Natural killer cell (primary cell): ENCODE results near the gene GAB2. TPM values are rescaled to one million over a fixed set of nuclear protein-coding genes. Genes with fewer than 3 reads are reported as not detected.
A peak's percentile ranks its signal among the peaks of the same experiment; 100 is the strongest.

Experiments
- ATAC-seq, 3 donors: fragments of 150-1000 bp in 2 of 3; fragments of 200-7000 bp in 1 of 3; cut with Tn5 transposase; 1 replicate in 1 of 3; 2 replicates in 2 of 3; pipeline ENCODE4 v1.10.0; 2021; ENCODE audit warnings: mild to moderate bottlenecking in 2 of 3, moderate library complexity in 2 of 3
- DNase-seq, 2 donors: peaks; one replicate each; pipeline versions ENCODE4 v3.0.0 to v3.0.0-alpha.2; 2013 to 2021; ENCODE audit warnings: mixed read lengths in 1 of 2
- H3K27ac ChIP-seq: one replicate; pipeline ENCODE4 v1.5.1; 2013; ENCODE audit warnings: mild to moderate bottlenecking, low read length
- H3K27me3 ChIP-seq: one replicate; pipeline ENCODE4 v1.6.1; 2013; ENCODE audit warnings: low read length; ENCODE audit not compliant: control insufficient read depth, insufficient read depth
- H3K36me3 ChIP-seq: one replicate; pipeline ENCODE4 v1.6.1; 2013; ENCODE audit warnings: low read length; ENCODE audit not compliant: control insufficient read depth, insufficient read depth
- H3K4me1 ChIP-seq: one replicate; pipeline ENCODE4 v1.6.1; 2013; ENCODE audit warnings: low read length; ENCODE audit not compliant: control insufficient read depth, insufficient read depth
- H3K4me3 ChIP-seq: one replicate; pipeline ENCODE4 v1.5.1; 2013; ENCODE audit warnings: low read length
- H3K9me3 ChIP-seq: one replicate; pipeline ENCODE4 v1.6.1; 2013; ENCODE audit warnings: low read length; ENCODE audit not compliant: control insufficient read depth, insufficient read depth
- H3K27ac Mint-ChIP-seq, 2 donors: one replicate each; pipeline ENCODE4 v1.8.0; 2022; ENCODE audit warnings: mild to moderate bottlenecking in 2 of 2, mixed read lengths in 2 of 2, moderate library complexity in 1 of 2
- H3K27me3 Mint-ChIP-seq, 2 donors: one replicate each; pipeline ENCODE4 v1.8.0; 2022; ENCODE audit warnings: low read depth in 2 of 2, mixed read lengths in 2 of 2
- H3K36me3 Mint-ChIP-seq: one replicate; pipeline ENCODE4 v1.8.0; 2022; ENCODE audit warnings: mixed read lengths
- H3K4me1 Mint-ChIP-seq, 2 donors: one replicate each; pipeline ENCODE4 v1.8.0; 2022; ENCODE audit warnings: mixed read lengths in 2 of 2
- H3K4me3 Mint-ChIP-seq: one replicate; pipeline ENCODE4 v1.8.0; 2022; ENCODE audit warnings: mild to moderate bottlenecking, moderate library complexity, mixed read lengths
- H3K9me3 Mint-ChIP-seq, 2 donors: one replicate each; pipeline ENCODE4 v1.8.0; 2022; ENCODE audit warnings: mixed read lengths in 2 of 2
- CTCF ChIP-seq: fragments of 200-600 bp; IDR thresholded peaks from one replicate; pipeline ENCODE4 v1.8.0; 2022; ENCODE audit warnings: antibody characterized with exemption
- WGBS: methylation state at CpG from one replicate; pipeline ENCODE4 v1.1.7; 2013; ENCODE audit warnings: missing lambda C conversion rate; ENCODE audit not compliant: insufficient coverage; 5-methylcytosine and 5-hydroxymethylcytosine counted together
- intact Hi-C: fragments of 100-400 bp; cut with micrococcal nuclease; formaldehyde crosslinking; loops from one replicate; pipeline ENCODE4 v1.14.2; 2022
- total RNA-seq, 4 donors: library from RNA; stranded (reverse); fragments of 120-200 nt in 1 of 4; gene quantifications; one replicate each; pipeline versions ENCODE4 v1.2.3 to v1.2.4, GENCODE V29; 2013 to 2022

Gene GAB2
- total RNA-seq, 3 donors from 2014 or later (not counting 1 experiment from before 2014, with no cell fraction given): 4.3 to 58.4 (median 8.1) TPM

GRCh38 chr11:78354408-78355308 lies 63.0 kb downstream of the GAB2 start:
- H3K4me1 ChIP-seq: peaks cover 10% of the 10 kb centered on the region
- no peaks in the 10 kb centered on the region for H3K36me3 ChIP-seq
- DNase-seq (no peak), ATAC-seq (no peak)
- H3K9me3 ChIP-seq: no peaks in the 10 kb centered on the region
- no peaks in the 10 kb centered on the region for H3K27me3 Mint-ChIP-seq
- WGBS: 88% methylated on average over 7 of the region's 7 CpGs
- H3K27ac ChIP-seq: no peak overlapping the region
- no peak overlapping the region for H3K4me3 ChIP-seq
- no peaks in the 10 kb centered on the region for H3K9me3 Mint-ChIP-seq
- H3K4me1 Mint-ChIP-seq: peaks cover 11 to 12% of the 10 kb centered on the region in 2 donors
- H3K4me3 Mint-ChIP-seq: no peak overlapping the region
- no peaks in the 10 kb centered on the region for H3K27me3 ChIP-seq
- TF ChIP-seq CTCF: no peak
- no peak overlapping the region for H3K27ac Mint-ChIP-seq
- intact Hi-C loops: no loop called here
- H3K36me3 Mint-ChIP-seq: no peaks in the 10 kb centered on the region

GRCh38 chr11:78351979-78352841 lies 65.4 kb downstream of the GAB2 start:
- WGBS: 87% methylated on average over 14 of the region's 14 CpGs
- peaks cover 11 to 12% of the 10 kb centered on the region in 2 donors for H3K4me1 Mint-ChIP-seq
- H3K27me3 Mint-ChIP-seq: peaks cover 0 to 3% of the 10 kb centered on the region in 2 donors
- H3K36me3 Mint-ChIP-seq: no peaks in the 10 kb centered on the region
- ATAC-seq: peak in 1 of 3 donors; percentile 24
- no peaks in the 10 kb centered on the region for H3K9me3 Mint-ChIP-seq
- Histone ChIP-seq H3K27ac (no peak overlapping the region), H3K9me3 (no peaks in the 10 kb centered on the region), H3K36me3 (no peaks in the 10 kb centered on the region), H3K4me3 (no peak overlapping the region), H3K27me3 (no peaks in the 10 kb centered on the region), H3K4me1 (peaks cover 11% of the 10 kb centered on the region)
- no peak overlapping the region for H3K27ac Mint-ChIP-seq
- no peak overlapping the region for H3K4me3 Mint-ChIP-seq
- no peak for DNase-seq
- intact Hi-C loops: no loop called here
- TF ChIP-seq CTCF: no peak

- H3K36me3 ChIP-seq: no peaks in the 10 kb centered on the region
- H3K4me1 Mint-ChIP-seq: peaks cover 11 to 12% of the 10 kb centered on the region in 2 donors
- WGBS: 40% methylated on average over 1 of the region's 3 CpGs
- H3K27me3 Mint-ChIP-seq: peaks cover 0 to 5% of the 10 kb centered on the region in 2 donors
- no peak overlapping the region for H3K27ac ChIP-seq
- no peak overlapping the region for H3K27ac Mint-ChIP-seq
- peaks cover 11% of the 10 kb centered on the region for H3K4me1 ChIP-seq
- no peaks in the 10 kb centered on the region for H3K36me3 Mint-ChIP-seq
- no peaks in the 10 kb centered on the region for H3K27me3 ChIP-seq
- TF ChIP-seq CTCF: no peak
- H3K4me3 ChIP-seq: no peak overlapping the region
- DNase-seq (no peak), ATAC-seq (peak in 1 of 3 donors; percentile 30)
- H3K9me3 Mint-ChIP-seq: no peaks in the 10 kb centered on the region
- no peaks in the 10 kb centered on the region for H3K9me3 ChIP-seq
- intact Hi-C loops: no loop called here
- no peak overlapping the region for H3K4me3 Mint-ChIP-seq
Measured at GRCh38 chr11:78351193-78351592, 66.4 kb downstream of the GAB2 start.
